ENCODE measurements around the gene DCTN1.

GRCh38 chr2:74325815-74326214 is 54.3 kb downstream of the DCTN1 start:
- no peak for TF ChIP-seq OSR1 (CRISPR knock-in tag; IDR thresholded peaks at IDR 0.05)
- TF ChIP-seq, protein P1, sequence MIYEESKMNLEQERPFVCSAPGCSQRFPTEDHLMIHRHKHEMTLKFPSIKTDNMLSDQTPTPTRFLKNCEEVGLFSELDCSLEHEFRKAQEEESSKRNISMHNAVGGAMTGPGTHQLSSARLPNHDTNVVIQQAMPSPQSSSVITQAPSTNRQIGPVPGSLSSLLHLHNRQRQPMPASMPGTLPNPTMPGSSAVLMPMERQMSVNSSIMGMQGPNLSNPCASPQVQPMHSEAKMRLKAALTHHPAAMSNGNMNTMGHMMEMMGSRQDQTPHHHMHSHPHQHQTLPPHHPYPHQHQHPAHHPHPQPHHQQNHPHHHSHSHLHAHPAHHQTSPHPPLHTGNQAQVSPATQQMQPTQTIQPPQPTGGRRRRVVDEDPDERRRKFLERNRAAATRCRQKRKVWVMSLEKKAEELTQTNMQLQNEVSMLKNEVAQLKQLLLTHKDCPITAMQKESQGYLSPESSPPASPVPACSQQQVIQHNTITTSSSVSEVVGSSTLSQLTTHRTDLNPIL (CRISPR knock-in tag; IDR thresholded peaks at IDR 0.05; ENCODE audit: low read depth): no peak
- TF ChIP-seq CSDC2 (CRISPR knock-in tag; IDR thresholded peaks at IDR 0.05): no peak
- TF ChIP-seq, protein P2, sequence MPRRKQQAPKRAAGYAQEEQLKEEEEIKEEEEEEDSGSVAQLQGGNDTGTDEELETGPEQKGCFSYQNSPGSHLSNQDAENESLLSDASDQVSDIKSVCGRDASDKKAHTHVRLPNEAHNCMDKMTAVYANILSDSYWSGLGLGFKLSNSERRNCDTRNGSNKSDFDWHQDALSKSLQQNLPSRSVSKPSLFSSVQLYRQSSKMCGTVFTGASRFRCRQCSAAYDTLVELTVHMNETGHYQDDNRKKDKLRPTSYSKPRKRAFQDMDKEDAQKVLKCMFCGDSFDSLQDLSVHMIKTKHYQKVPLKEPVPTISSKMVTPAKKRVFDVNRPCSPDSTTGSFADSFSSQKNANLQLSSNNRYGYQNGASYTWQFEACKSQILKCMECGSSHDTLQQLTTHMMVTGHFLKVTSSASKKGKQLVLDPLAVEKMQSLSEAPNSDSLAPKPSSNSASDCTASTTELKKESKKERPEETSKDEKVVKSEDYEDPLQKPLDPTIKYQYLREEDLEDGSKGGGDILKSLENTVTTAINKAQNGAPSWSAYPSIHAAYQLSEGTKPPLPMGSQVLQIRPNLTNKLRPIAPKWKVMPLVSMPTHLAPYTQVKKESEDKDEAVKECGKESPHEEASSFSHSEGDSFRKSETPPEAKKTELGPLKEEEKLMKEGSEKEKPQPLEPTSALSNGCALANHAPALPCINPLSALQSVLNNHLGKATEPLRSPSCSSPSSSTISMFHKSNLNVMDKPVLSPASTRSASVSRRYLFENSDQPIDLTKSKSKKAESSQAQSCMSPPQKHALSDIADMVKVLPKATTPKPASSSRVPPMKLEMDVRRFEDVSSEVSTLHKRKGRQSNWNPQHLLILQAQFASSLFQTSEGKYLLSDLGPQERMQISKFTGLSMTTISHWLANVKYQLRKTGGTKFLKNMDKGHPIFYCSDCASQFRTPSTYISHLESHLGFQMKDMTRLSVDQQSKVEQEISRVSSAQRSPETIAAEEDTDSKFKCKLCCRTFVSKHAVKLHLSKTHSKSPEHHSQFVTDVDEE (CRISPR knock-in tag; IDR thresholded peaks at IDR 0.05): no peak
- no peak for TF ChIP-seq ZNF70 (CRISPR knock-in tag; IDR thresholded peaks at IDR 0.05)
- TF ChIP-seq ZFP30 (CRISPR knock-in tag; IDR thresholded peaks at IDR 0.05): no peak
- TF ChIP-seq PATZ1 (CRISPR knock-in tag; IDR thresholded peaks at IDR 0.05; ENCODE audit: borderline replicate concordance): no peak
- TF ChIP-seq SNAI2 (CRISPR knock-in tag; IDR thresholded peaks at IDR 0.05): no peak
- TF ChIP-seq RARB (CRISPR knock-in tag; IDR thresholded peaks at IDR 0.05): no peak
- TF ChIP-seq ARNTL (CRISPR knock-in tag; IDR thresholded peaks at IDR 0.05; ENCODE audit: borderline replicate concordance, low read depth): no peak
- TF ChIP-seq PPARA (CRISPR knock-in tag; IDR thresholded peaks at IDR 0.05; ENCODE audit: borderline replicate concordance): no peak
- TF ChIP-seq CSRNP3 (CRISPR knock-in tag; IDR thresholded peaks at IDR 0.05): no peak
- TF ChIP-seq ZC3H10 (CRISPR knock-in tag; IDR thresholded peaks at IDR 0.05): no peak
- no peak for TF ChIP-seq TOX (CRISPR knock-in tag; IDR thresholded peaks at IDR 0.05; ENCODE audit: borderline replicate concordance)

All from SK-N-SH treated with all-trans-retinoic acid at 6 μM for 48 hours (cell line).